ENCODE data around the gene DOC2A.

The DOC2A gene

DNA sequence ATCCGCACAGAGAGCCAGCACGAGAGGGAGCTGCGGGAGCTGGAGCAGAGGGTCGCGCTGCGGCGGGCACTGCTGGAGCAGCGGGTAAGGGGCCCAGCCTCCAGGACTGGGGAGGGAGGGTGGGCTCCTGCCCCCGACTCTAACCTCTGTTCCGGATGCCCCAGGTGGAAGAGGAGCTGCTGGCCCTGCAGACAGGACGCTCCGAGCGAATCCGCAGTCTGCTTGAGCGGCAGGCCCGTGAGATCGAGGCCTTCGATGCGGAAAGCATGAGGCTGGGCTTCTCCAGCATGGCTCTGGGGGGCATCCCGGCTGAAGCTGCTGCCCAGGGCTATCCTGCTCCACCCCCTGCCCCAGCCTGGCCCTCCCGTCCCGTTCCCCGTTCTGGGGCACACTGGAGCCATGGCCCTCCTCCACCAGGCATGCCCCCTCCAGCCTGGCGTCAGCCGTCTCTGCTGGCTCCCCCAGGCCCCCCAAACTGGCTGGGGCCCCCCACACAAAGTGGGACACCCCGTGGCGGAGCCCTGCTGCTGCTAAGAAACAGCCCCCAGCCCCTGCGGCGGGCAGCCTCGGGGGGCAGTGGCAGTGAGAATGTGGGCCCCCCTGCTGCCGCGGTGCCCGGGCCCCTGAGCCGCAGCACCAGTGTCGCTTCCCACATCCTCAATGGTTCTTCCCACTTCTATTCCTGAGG, 19.8 kb downstream of the DOC2A start:
- H3K4me3 ChIP-seq (ENCODE audit: low read length), result no peak overlapping the region
- DNase-seq (ENCODE audit: low read depth), result no peak
- TF ChIP-seq, protein P1, sequence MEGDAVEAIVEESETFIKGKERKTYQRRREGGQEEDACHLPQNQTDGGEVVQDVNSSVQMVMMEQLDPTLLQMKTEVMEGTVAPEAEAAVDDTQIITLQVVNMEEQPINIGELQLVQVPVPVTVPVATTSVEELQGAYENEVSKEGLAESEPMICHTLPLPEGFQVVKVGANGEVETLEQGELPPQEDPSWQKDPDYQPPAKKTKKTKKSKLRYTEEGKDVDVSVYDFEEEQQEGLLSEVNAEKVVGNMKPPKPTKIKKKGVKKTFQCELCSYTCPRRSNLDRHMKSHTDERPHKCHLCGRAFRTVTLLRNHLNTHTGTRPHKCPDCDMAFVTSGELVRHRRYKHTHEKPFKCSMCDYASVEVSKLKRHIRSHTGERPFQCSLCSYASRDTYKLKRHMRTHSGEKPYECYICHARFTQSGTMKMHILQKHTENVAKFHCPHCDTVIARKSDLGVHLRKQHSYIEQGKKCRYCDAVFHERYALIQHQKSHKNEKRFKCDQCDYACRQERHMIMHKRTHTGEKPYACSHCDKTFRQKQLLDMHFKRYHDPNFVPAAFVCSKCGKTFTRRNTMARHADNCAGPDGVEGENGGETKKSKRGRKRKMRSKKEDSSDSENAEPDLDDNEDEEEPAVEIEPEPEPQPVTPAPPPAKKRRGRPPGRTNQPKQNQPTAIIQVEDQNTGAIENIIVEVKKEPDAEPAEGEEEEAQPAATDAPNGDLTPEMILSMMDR (conservative IDR thresholded peaks at IDR 0.05; ENCODE audit: low read length), result no peak

DNA sequence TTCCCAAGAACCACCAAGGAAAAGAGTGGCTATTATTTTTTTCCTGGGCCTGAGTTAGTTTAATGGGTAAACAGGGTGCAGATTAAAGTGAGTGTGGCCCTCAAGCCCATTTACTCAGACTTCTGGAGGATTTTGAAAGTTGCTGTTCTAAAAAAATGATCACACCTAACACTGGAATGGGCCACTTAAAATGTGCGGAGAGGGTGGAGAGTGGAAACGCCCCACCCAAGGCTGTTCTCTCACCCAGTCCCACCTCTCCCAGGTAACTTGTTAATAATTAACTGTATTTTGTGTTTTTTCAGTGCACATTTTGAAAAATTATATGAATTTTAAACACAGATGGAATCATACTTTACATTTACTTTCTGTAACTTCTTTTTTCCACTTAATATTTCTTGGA, 20.8 kb downstream of the DOC2A start:
- TF ChIP-seq, protein P1 (conservative IDR thresholded peaks at IDR 0.05; ENCODE audit: low read length), result no peak
- no peak for DNase-seq (ENCODE audit: low read depth)
- no peak overlapping the region for H3K4me3 ChIP-seq (ENCODE audit: low read length)

DNA sequence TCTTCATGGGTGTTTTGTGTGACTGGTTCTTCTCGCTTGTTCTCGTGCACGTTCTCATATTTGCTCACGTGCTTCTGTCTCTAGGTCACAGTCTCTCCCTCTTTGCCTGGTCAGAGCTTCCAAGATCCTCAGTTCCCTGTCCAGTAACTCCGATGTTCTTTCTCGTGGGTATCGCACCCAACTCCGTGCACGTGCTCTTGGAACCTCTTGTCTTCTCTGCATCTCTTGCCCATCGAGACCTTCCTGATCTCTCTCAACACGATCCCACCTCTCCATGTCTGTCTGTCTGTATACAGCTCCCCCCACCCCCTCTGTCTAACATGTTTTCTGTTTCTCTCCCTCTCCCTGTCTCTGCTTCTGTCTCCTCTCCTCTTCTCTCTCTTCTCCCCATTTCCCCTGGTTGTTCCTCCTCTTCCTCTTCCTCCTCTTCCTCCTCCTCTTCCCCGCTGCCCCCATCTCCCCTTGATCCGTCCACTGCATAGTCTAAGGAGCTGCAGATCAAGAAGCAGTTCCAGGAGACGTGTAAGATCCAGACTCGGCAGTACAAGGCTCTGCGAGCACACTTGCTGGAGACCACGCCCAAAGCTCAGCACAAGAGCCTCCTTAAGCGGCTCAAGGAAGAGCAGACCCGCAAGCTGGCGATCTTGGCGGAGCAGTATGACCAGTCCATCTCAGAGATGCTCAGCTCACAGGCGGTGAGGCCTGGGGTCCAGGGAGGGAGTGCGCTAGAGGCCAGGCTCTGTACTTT, 21.5 kb downstream of the DOC2A start:
- no peak overlapping the region for H3K4me3 ChIP-seq (ENCODE audit: low read length)
- TF ChIP-seq, protein P1 (conservative IDR thresholded peaks at IDR 0.05; ENCODE audit: low read length), result no peak
- DNase-seq (ENCODE audit: low read depth), result no peak

DNA sequence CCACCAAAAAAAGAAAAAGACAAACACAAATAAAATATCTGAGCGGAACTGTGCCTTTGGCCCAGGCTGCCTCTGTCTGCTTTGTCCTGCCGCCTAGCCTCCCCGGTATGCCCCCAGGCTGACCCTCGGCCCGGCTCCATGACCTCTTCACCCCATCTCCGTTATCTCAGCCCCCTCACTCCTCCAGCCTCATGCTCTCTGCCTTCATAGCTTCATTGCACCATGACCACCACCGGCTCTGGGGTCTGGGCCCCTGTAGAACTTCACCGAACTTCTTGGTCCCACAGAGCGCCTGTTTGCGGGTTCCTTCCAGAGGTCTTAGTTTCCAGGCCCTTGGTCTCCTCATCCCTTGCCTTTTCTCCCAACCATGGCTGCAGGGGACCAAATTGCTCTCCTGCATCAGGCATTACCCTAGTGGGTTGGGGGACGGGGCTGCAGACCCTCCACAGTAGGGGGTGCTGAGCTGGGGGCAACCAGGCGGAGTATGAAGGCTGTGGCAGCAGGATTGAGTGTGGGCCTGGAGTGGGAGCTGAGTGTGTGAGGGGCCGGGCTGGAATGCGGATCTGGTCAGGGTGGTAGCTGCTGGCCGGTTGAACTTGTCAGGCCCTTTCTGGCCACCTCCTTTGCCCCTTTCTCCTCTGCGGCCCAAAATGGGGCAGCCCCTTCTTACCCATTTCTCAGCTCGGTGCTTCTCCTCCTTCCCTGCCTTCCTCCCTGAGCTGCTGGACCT, 22.3 kb downstream of the DOC2A start:
- DNase-seq (ENCODE audit: low read depth), result no peak
- H3K4me3 ChIP-seq (ENCODE audit: low read length), result no peak overlapping the region
- TF ChIP-seq, protein P1 (conservative IDR thresholded peaks at IDR 0.05; ENCODE audit: low read length), result no peak

DNA sequence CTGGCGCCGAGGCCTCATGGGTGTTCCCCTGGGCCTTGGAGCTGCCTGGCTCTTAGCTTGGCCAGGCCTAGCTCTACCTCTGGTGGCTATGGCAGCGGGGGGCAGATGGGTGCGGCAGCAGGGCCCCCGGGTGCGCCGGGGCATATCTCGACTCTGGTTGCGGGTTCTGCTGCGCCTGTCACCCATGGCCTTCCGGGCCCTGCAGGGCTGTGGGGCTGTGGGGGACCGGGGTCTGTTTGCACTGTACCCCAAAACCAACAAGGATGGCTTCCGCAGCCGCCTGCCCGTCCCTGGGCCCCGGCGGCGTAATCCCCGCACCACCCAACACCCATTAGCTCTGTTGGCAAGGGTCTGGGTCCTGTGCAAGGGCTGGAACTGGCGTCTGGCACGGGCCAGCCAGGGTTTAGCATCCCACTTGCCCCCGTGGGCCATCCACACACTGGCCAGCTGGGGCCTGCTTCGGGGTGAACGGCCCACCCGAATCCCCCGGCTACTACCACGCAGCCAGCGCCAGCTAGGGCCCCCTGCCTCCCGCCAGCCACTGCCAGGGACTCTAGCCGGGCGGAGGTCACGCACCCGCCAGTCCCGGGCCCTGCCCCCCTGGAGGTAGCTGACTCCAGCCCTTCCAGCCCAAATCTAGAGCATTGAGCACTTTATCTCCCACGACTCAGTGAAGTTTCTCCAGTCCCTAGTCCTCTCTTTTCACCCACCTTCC, 23.3 kb downstream of the DOC2A start:
- H3K4me3 ChIP-seq (ENCODE audit: low read length), result no peak overlapping the region
- no peak for DNase-seq (ENCODE audit: low read depth)
- TF ChIP-seq, protein P1 (conservative IDR thresholded peaks at IDR 0.05; ENCODE audit: low read length), result no peak

DNA sequence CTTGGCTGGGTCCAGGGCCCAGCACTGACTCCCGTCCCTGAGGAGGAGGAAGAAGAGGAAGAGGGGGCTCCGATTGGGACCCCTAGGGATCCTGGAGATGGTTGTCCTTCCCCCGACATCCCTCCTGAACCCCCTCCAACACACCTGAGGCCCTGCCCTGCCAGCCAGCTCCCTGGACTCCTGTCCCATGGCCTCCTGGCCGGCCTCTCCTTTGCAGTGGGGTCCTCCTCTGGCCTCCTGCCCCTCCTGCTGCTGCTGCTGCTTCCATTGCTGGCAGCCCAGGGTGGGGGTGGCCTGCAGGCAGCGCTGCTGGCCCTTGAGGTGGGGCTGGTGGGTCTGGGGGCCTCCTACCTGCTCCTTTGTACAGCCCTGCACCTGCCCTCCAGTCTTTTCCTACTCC, 23.9 kb downstream of the DOC2A start:
- DNase-seq (ENCODE audit: low read depth), result no peak
- TF ChIP-seq, protein P1 (conservative IDR thresholded peaks at IDR 0.05; ENCODE audit: low read length), result no peak
- no peak overlapping the region for H3K4me3 ChIP-seq (ENCODE audit: low read length)

All from AG10803 (cell line).